Fibroblast of lung (primary cell): ENCODE results near the gene TESK1. TPM values are rescaled to one million over a fixed set of nuclear protein-coding genes. Genes with fewer than 3 reads are reported as not detected.
"Not testable (repeated sequence)": the region's sequence is repeated elsewhere in the genome, so short reads cannot be mapped to it uniquely, and the experiment has no call there.

Experiments used
- DNase-seq, 2 donors: peaks; one replicate each; pipeline versions ENCODE4 v3.0.0 to v3.0.0-alpha.2; 2010; ENCODE audit warnings: low read depth in 2 of 2
- H2AFZ ChIP-seq: 2 replicates; pipeline ENCODE4 v1.5.1; 2012; ENCODE audit warnings: low read length, control low read depth, inconsistent platforms
- H3K27ac ChIP-seq: 2 replicates; pipeline ENCODE4 v1.5.1; 2011; ENCODE audit warnings: low read length, control low read depth; ENCODE audit not compliant: insufficient read depth
- H3K27me3 ChIP-seq: 2 replicates; pipeline ENCODE4 v1.5.1; 2011; ENCODE audit warnings: mild to moderate bottlenecking, low read length; ENCODE audit not compliant: control insufficient read depth, insufficient read depth
- H3K36me3 ChIP-seq: 2 replicates; pipeline ENCODE4 v1.5.1; 2011; ENCODE audit warnings: low read length; ENCODE audit not compliant: control insufficient read depth, insufficient read depth
- H3K4me1 ChIP-seq: 2 replicates; pipeline ENCODE4 v1.5.1; 2011; ENCODE audit warnings: low read length; ENCODE audit not compliant: control insufficient read depth, insufficient read depth; ENCODE audit errors: extremely low read depth
- H3K4me2 ChIP-seq: 2 replicates; pipeline ENCODE4 v1.5.1; 2011; ENCODE audit warnings: low read length, control low read depth; ENCODE audit not compliant: insufficient read depth; ENCODE audit errors: extremely low read depth
- H3K4me3 ChIP-seq, 4 experiments: fragments of 200-600 bp in 1 of 4; sonication (generic) in 1 of 4; replicated peaks in 1 of 4; 2 replicates each; pipeline ENCODE4 v1.5.1; 2011 to 2016; ENCODE audit warnings: low read length in 4 of 4, low read depth in 3 of 4, mild to moderate bottlenecking in 3 of 4, control low read depth in 2 of 4, inconsistent platforms in 1 of 4, mixed read lengths in 1 of 4; ENCODE audit not compliant: insufficient read depth in 1 of 4; ENCODE audit errors: control extremely low read depth in 1 of 4
- H3K79me2 ChIP-seq: 2 replicates; pipeline ENCODE4 v1.5.1; 2012; ENCODE audit warnings: mild to moderate bottlenecking, low read length, inconsistent platforms; ENCODE audit not compliant: control insufficient read depth, insufficient read depth
- H3K9ac ChIP-seq: 2 replicates; pipeline ENCODE4 v1.5.1; 2011; ENCODE audit warnings: mild to moderate bottlenecking, low read length, control low read depth; ENCODE audit not compliant: insufficient read depth
- H3K9me3 ChIP-seq: 2 replicates; pipeline ENCODE4 v1.5.1; 2012; ENCODE audit warnings: low read depth, low read length; ENCODE audit not compliant: control insufficient read depth, insufficient read depth
- H4K20me1 ChIP-seq: 2 replicates; pipeline ENCODE4 v1.5.1; 2011; ENCODE audit warnings: low read length; ENCODE audit not compliant: control insufficient read depth, insufficient read depth; ENCODE audit errors: extremely low read depth
- CTCF ChIP-seq, 2 donors: IDR thresholded peaks in 1 of 2; conservative IDR thresholded peaks in 1 of 2; 1 replicate in 1 of 2; 2 replicates in 1 of 2; pipeline ENCODE4 v1.5.1; 2011 to 2012; ENCODE audit warnings: low read length in 2 of 2, control low read depth in 1 of 2, inconsistent platforms in 1 of 2, low read depth in 1 of 2, mild to moderate bottlenecking in 1 of 2
- EZH2 ChIP-seq: IDR thresholded peaks from 2 replicates; pipeline ENCODE4 v1.5.1; 2012; ENCODE audit warnings: low read length, control low read depth, mild to moderate bottlenecking; ENCODE audit errors: missing control alignments
- polyA plus RNA-seq, 2 donors: library from polyadenylated mRNA; depleted of rRNA in 1 of 2; stranded (reverse) in 1 of 2; unstranded in 1 of 2; fragments of >200 nt; gene quantifications; 2 replicates each; pipeline ENCODE4 v1.2.1, GENCODE V29; 2011 to 2012; ENCODE audit warnings: missing spikeins in 1 of 2
- total RNA-seq: library from RNA; depleted of rRNA; stranded (reverse); fragments of >200 nt; gene quantifications from 2 replicates; pipeline ENCODE4 v1.2.1, GENCODE V29; 2014

TESK1 gene
- total and polyA plus RNA-seq, 2 donors (not counting 1 experiment from before 2014, with no cell fraction given), result 9.4 to 12.0 TPM

- H4K20me1 ChIP-seq, result no peaks in the 10 kb centered on the region
- no peak overlapping the region for H3K9ac ChIP-seq
- no peaks in the 10 kb centered on the region for H3K4me1 ChIP-seq
- DNase-seq, result no peak
- no peaks in the 10 kb centered on the region for H3K9me3 ChIP-seq
- H3K4me3 ChIP-seq, result no peak overlapping the region
- no peak overlapping the region for H3K4me2 ChIP-seq
- no peaks in the 10 kb centered on the region for H3K79me2 ChIP-seq
- no peak overlapping the region for H3K27ac ChIP-seq
- TF ChIP-seq EZH2 (no peak), CTCF (conservative IDR thresholded peaks at IDR 0.05 in 1 of 2, IDR thresholded peaks at IDR 0.05 in 1 of 2; ENCODE audit: low read depth in 1 of 2, low read length in 2 of 2) (no peak)
- no peak overlapping the region for H2AFZ ChIP-seq
- H3K36me3 ChIP-seq, result no peaks in the 10 kb centered on the region
- H3K27me3 ChIP-seq, result no peaks in the 10 kb centered on the region
Measured at GRCh38 chr9:35629597-35629996, 24.5 kb downstream of the TESK1 start.

DNA sequence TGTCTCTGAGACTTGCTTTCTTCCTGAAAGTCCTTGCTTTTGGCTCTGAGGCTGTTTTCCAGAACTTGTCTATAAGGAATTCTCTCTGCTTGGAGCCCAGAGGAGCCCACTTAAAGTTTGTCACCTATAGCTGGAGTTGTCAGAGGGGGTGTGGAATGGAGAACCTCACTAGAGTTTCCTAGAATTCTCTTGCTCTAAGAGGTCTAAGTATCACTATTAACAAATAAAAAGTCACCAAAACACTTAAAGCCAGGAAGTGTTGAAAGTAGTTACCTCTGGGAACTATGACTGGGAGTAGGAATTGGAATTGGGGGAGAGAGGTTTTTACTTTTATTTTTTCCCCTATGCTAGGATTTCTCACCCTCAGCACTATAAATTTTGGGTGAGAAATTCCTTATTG, 30.7 kb downstream of the TESK1 start:
- Histone ChIP-seq H3K9me3 (no peaks in the 10 kb centered on the region), H3K36me3 (no peaks in the 10 kb centered on the region), H3K4me1 (no peaks in the 10 kb centered on the region), H3K4me3 (no peak overlapping the region), H3K79me2 (no peaks in the 10 kb centered on the region), H3K27ac (no peak overlapping the region), H3K27me3 (no peaks in the 10 kb centered on the region), H2AFZ (no peak overlapping the region), H4K20me1 (no peaks in the 10 kb centered on the region), H3K4me2 (no peak overlapping the region), H3K9ac (no peak overlapping the region)
- no peak for DNase-seq
- TF ChIP-seq CTCF (conservative IDR thresholded peaks at IDR 0.05 in 1 of 2, IDR thresholded peaks at IDR 0.05 in 1 of 2; ENCODE audit: low read depth in 1 of 2, low read length in 2 of 2) (no peak), EZH2 (no peak)

DNA sequence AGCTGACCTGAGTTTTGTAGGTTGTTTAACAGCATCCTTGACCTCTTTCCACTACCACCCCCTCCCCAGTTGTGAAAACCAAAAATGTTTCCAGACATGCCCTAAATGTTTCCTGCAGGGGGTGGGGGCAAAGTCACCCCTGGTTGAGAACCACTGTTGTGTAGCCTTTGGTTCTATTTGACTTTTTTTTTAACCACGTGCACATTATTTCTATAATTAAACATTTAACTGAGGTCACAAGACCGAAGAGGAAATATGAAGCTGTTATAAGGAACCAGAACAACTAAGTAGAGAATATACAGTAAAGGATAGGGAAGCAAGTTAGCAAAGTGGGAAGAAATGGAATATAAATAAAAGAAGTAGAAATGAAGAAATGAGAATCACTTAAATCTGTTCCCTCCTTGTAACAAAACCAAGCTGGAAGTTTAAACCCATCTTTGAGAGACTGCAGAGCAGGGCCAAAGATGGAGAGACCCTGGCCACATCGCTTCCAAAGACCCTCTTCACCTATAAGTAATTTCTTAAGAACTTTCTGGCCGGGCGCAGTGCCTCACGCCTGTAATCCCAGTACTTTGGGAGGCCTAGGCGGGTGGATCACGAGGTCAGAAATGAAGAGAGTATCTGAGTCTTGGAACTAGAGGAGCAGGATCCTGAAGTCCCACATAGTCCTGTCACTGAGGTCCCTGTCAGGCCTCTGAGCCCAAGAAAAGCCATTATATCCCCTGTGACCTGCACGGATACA, 31.2 kb downstream of the TESK1 start:
- TF ChIP-seq EZH2 (no peak), CTCF (conservative IDR thresholded peaks at IDR 0.05 in 1 of 2, IDR thresholded peaks at IDR 0.05 in 1 of 2; ENCODE audit: low read depth in 1 of 2, low read length in 2 of 2) (no peak)
- Histone ChIP-seq H3K9me3 (no peaks in the 10 kb centered on the region), H3K27me3 (no peaks in the 10 kb centered on the region), H3K4me3 (no peak overlapping the region), H3K79me2 (no peaks in the 10 kb centered on the region), H3K27ac (no peak overlapping the region), H3K4me1 (no peaks in the 10 kb centered on the region), H4K20me1 (no peaks in the 10 kb centered on the region), H3K4me2 (no peak overlapping the region), H3K36me3 (no peaks in the 10 kb centered on the region), H2AFZ (no peak overlapping the region), H3K9ac (no peak overlapping the region)
- DNase-seq, result no peak

GRCh38 chr9:35636877-35637246, 31.8 kb downstream of the TESK1 start:
- DNase-seq, H3K79me2 ChIP-seq: not testable (repeated sequence)

GRCh38 chr9:35637427-35637955, 32.4 kb downstream of the TESK1 start:
- H3K9me3 ChIP-seq, H3K27ac ChIP-seq, H3K36me3 ChIP-seq, H3K4me2 ChIP-seq, H3K4me1 ChIP-seq, H3K4me3 ChIP-seq, H2AFZ ChIP-seq, H3K9ac ChIP-seq, H4K20me1 ChIP-seq, H3K27me3 ChIP-seq, H3K79me2 ChIP-seq: not testable (repeated sequence)
- DNase-seq, result peak in 1 of 2 donors; percentile 22

More at GRCh38 chr9:35636877-35637246, 31.8 kb downstream of the TESK1 start:
- not testable (repeated sequence) for H2AFZ ChIP-seq, H3K4me2 ChIP-seq, H3K36me3 ChIP-seq, H3K4me3 ChIP-seq, H3K4me1 ChIP-seq, H3K9me3 ChIP-seq, H3K27me3 ChIP-seq, H3K9ac ChIP-seq, H4K20me1 ChIP-seq, H3K27ac ChIP-seq
